ENCODE measurements around the gene LHFPL2. TPM values are rescaled to one million over a fixed set of nuclear protein-coding genes. Genes with fewer than 3 reads are reported as not detected.

The LHFPL2 gene
- polyA plus RNA-seq, 1 donor: 39.6 TPM

DNA sequence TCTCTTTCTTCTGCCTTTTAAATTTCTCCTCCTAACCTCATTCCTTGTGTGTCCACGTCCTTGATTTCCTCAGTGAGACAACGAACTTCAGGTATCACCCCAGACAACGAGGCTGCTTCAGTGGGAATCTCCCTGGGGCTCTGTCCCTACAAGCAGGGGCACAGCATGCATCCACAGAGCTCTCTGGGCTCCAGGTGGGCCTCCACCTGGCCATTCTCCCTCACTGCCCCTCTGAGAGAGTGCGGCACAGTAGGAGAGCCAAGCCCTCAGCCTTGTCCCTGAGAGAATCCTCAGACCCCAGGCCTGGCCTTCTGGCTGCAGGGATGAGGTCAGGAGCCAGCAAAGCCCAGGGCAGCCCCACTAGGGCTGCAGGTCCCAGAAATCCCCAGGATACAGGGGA is 105.3 kb downstream of the LHFPL2 start:
- DNase-seq: no peak

DNA sequence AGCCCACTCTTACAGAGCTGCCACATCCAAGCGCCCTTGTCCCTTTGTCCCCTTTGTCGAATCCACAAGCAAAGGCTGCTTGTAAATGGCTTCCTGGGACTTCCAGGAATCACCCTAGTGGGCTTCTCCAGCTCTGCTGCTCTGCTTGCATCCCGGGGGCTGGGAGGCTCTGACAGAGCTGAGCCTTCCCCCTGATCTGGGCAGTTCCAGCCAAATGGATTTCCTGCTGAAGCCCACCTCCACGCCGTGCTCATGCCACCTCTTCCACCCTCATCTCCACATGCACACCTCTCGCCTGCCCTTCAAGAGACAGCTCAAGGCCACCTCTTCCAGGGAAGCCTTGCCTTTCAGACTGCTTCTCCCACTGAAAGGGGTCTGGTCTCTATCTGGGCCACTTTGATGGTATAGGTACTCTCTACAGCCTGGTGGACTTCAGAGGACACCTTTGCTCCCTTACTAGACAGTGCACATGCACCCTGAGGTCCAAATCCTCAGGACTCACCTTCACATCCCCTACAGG is 106.2 kb downstream of the LHFPL2 start:
- no peak for DNase-seq

DNA sequence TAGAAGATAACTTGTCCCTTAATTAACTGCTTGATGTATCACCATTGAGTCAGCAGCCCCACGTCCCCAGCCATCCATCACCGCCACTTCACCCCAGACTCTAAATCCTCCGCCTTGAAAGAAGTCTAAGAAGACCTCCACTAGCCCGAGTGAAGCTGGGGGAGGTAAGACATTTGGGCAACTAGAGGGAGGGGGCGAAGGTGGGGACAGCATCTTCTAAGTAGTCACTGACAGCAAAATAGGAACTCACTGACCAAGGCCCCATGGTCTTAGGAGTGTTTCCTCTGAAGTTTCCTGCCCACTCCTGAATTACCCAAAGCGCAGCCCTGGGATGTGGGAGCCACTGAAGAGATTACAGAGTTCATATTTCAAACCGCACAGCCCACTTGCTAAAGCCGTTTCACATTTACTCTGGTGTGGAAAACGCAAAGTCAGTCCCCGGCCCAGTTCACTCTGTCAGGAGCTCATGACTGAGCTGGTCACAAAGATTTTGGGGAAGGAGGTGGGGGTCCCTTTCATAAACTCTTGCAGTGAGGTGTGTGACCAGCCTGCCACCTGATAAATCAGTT is 107.4 kb downstream of the LHFPL2 start:
- DNase-seq: no peak

DNA sequence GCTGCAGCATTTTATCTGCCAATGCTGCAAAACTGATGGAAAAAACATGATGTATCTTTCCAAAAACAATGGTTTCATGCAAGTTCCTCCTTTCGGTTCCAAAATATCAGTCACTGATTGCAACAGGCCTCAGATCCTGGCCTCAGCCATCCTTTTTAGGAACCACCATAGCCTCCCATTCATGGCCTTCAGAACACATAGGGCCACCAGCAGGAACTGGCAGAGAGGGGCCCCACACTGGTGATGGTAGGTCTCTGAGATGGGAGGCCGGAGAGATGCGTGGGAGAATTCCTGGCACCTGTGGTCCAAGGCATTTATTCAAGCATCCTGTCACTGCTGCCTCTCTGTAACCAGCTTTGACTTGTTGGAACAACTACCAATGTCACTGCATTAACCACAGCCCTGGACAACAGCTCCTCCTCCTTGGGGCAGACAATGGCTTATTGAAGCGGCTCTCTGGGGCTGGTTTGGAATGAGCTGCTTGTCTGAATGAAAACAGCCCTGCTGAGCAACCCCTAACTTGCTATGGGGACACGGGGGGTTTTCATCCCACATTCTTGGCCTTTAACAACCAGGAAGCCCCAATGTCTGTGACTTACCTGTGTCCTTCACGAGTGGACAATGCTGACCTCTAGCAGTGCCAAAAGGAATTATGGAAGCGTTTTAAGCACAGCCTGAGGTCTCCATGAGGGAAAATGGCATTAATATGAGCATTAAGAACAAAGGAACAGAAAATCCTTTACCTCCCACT is 108.1 kb downstream of the LHFPL2 start:
- DNase-seq: peak; percentile 44

DNA sequence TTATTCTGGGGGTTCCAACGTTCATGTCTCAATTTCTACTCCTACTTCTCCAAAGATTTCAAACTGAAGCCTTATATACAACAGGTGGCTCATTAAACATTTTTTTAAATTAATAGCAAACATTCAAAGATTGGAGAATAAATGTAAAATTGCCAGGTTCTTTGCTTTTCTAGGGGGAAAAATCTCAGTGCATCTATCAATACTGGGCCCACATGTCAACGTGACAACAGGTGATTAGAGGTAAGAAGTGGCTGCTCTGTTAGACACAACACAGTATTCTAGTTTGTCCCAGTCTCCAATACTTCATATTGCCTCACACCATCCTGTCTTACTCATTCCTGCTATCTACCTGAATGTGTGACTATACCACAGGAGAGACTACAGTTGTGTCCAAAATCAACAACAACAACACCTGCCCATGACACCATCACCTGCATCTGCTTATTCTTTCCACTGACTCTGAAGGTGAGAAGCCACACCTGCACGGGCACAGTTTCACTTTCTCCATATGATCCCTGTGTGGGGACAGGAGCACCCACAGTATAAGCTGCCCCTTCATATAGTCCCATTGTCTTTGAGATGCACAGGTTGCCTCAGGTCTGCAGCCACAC is 110.2 kb downstream of the LHFPL2 start:
- no peak for DNase-seq

- peak; percentile 74 for DNase-seq
Observed at GRCh38 chr5:78537821-78538220, 110.8 kb downstream of the LHFPL2 start.

DNA sequence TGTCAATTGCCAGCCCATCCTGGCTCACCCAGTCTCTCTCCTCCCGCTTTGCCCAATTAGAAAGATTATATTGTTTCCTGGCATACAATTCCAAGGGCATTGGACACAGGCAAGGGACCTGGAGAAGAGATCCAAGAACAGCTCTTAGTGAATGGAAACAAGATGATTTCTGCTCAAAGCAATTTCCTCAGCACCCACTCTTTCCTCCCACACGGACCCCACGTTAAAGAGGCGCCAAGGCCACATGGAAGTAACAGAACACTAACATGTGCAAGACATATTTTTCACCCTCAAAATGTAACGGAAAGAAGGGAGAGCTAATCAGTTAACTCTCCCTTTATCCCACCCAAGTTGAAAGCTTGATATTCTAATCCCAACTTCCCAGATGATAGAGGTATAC is 111.2 kb downstream of the LHFPL2 start:
- no peak for DNase-seq

GRCh38 chr5:78536661-78537196 is 111.8 kb downstream of the LHFPL2 start:
- DNase-seq: no peak

- DNase-seq: no peak
Observed at GRCh38 chr5:78534905-78535200, 113.7 kb downstream of the LHFPL2 start.

GRCh38 chr5:78534148-78534904 is 114.2 kb downstream of the LHFPL2 start:
- no peak for DNase-seq

GRCh38 chr5:78533356-78533755 is 115.2 kb downstream of the LHFPL2 start:
- no peak for DNase-seq

DNA sequence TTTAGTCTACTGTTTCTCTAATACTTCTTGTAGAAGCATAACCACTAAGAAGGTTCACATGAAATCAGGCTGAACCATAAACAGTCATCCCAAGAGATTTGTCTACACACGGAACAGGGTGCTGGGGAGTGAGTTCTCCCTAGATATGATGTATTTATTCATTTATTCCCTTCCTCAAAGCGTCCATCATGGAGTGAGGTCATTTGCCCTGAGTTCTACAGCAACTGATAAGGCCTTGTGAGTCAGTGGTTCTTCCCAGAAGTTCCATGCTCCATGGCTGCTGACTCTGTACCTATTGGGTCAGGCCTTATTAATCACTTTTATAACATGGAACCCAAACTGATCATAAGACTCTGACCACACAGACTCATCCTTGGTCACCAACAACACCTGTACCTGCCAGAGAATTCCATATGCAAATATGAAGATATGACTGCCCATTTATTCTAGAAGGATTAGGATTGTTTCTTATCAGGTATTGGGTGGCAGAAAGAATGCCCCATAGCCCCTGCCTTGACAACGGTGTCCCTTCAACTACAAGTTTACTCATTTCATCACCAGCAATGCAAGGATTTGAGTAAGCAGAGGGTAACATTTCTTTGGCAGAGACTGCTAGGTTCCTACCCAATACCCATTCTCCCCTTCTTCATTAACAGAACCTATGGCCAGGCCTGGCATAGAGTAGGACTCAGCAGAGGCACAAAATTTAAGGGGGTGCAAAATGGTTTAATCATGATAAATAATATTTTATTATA is 118.1 kb downstream of the LHFPL2 start:
- no peak for DNase-seq

GRCh38 chr5:78527925-78528324 is 120.6 kb downstream of the LHFPL2 start:
- DNase-seq: no peak

- DNase-seq: peak; percentile 87
Observed at GRCh38 chr5:78527054-78527859, 121.3 kb downstream of the LHFPL2 start.

GRCh38 chr5:78526049-78526525 is 122.5 kb downstream of the LHFPL2 start:
- no peak for DNase-seq

- DNase-seq: no peak
Observed at GRCh38 chr5:78523314-78524193, 125.0 kb downstream of the LHFPL2 start.

DNA sequence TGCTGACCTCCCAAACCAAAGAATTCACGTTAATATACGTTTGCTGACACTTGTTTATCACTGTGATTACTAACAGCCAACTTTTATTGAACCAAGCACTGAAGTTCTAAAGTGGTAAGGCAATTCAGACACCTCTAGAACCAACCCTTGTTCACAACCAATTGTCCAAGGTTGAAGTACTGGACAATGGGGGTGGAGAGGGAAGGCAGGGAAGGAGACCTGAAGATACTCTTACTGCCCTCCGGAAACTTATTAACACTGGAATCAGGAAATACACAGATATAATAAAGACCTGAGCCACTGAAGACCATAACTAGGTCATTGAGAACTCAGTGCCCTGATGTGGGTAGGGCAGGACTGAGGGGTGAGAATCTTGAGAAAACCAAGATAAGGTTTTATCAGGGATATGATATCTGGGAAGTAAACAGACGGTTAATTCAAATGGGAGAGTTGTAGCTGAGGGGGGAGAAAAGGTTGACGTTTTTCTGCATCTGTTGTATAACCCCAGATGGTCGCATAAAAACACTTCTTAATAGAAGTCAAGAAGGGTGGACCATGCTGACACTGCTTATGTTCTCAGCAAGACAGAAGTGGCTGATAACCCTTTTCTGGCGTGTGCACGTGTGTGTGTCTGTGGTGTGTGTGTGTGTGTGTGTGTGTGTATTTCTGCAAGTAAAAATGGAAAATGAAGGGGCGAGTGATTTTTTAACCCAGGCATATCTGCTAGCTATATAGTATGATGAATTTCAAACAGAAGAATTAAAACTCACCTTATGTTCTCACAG is 125.9 kb downstream of the LHFPL2 start:
- no peak for DNase-seq

DNA sequence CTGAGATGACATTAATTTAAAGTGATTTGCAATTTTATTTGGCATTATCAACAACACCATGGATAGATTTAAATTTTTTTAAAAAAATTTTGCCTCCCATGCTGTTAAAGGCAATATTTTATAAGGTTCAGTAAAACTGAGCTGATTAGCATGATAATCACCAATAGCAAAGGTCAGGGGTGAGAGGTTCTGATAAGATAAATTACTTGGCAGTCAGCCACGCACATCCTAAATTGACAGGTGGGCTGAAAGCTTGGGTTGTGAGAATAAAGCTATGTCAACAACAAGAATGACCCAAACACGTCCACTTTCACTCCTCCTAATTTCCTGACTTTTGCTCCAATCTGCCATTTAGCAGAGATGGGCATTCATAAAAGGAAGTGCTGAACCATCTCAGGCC is 127.1 kb downstream of the LHFPL2 start:
- DNase-seq: no peak

Data from hindlimb muscle (tissue), 1 donor.